ENCODE data around the gene KIF17. TPM values are rescaled to one million over a fixed set of nuclear protein-coding genes. Genes with fewer than 3 reads are reported as not detected.

The KIF17 gene
- total RNA-seq, 1 experiment from 2014 or later: 5.1 TPM

GRCh38 chr1:20645414-20645813 is 72.4 kb downstream of the KIF17 start:
- Histone ChIP-seq H3K14ac (ENCODE audit: insufficient read depth, low read length) (no peak overlapping the region), H3K4me2 (ENCODE audit: insufficient read depth, insufficient read length, low read length) (no peak overlapping the region), H2BK15ac (ENCODE audit: low read depth, low read length) (no peak overlapping the region), H2BK120ac (ENCODE audit: low read depth, low read length, poor library complexity, severe bottlenecking) (no peak overlapping the region), H2AK5ac (ENCODE audit: insufficient read length, low read length) (no peak overlapping the region), H2BK20ac (ENCODE audit: low read depth, low read length, poor library complexity, severe bottlenecking) (no peak overlapping the region), H2BK12ac (ENCODE audit: insufficient read length, low read depth, low read length) (no peak overlapping the region), H3K79me2 (ENCODE audit: insufficient read depth, low read length) (no peaks in the 10 kb centered on the region), H3K23ac (ENCODE audit: insufficient read length, low read depth, low read length) (no peak overlapping the region), H2BK5ac (ENCODE audit: insufficient read length, low read length) (no peak overlapping the region), H4K8ac (replicated peaks; ENCODE audit: insufficient read length, low read depth, low read length) (no peak overlapping the region), H3K79me1 (ENCODE audit: insufficient read depth, low read depth, low read length, poor library complexity, severe bottlenecking) (no peaks in the 10 kb centered on the region), H2AFZ (ENCODE audit: low read length) (no peak overlapping the region), H4K91ac (ENCODE audit: insufficient read length, low read depth, low read length) (no peak overlapping the region), H3K9me3 (ENCODE audit: control insufficient read depth, low read depth, low read length) (no peaks in the 10 kb centered on the region), H3K18ac (ENCODE audit: insufficient read length, low read depth, low read length) (no peak overlapping the region), H3K56ac (ENCODE audit: insufficient read length, low read depth, low read length) (no peak overlapping the region), H3K23me2 (ENCODE audit: insufficient read length, low read depth, low read length, poor library complexity, severe bottlenecking) (no peaks in the 10 kb centered on the region), H3K27ac (ENCODE audit: insufficient read length, low read depth, low read length) (no peak overlapping the region), H3T11ph (ENCODE audit: low read length) (no peak overlapping the region), H3K4ac (ENCODE audit: low read depth, low read length) (no peak overlapping the region), H3K27me3 (ENCODE audit: insufficient read depth, low read length) (no peaks in the 10 kb centered on the region), H4K5ac (ENCODE audit: insufficient read length, low read depth, low read length) (no peak overlapping the region), H3K4me1 (ENCODE audit: insufficient read depth, low read length) (no peaks in the 10 kb centered on the region), H3K9ac (ENCODE audit: extremely low read depth, insufficient read length, low read length) (no peak overlapping the region), H4K20me1 (ENCODE audit: control insufficient read depth, insufficient read depth, insufficient read length) (no peaks in the 10 kb centered on the region)
- no peaks in the 10 kb centered on the region; a peak in 1 of 5 replicates for H3K9me3 Mint-ChIP-seq
- no peak for DNase-seq
- WGBS (ENCODE audit: extremely low coverage, insufficient read length, low lambda C conversion rate): no CpG with 5 or more reads among the region's 14 CpGs
- H3K27me3 Mint-ChIP-seq (ENCODE audit: low read depth): no peaks in the 10 kb centered on the region; the same call in 1 of the 2 replicates
- TF ChIP-seq CTCF (conservative IDR thresholded peaks at IDR 0.05): no peak
- peaks cover under 1 to 20% (median 15%) of the 10 kb centered on the region in 3 experiments; a peak in 5 of 7 replicates for H3K36me3 Mint-ChIP-seq (ENCODE audit: insufficient read depth in 1 of 3, low read depth in 3 of 3)
- no peak overlapping the region for H3K4me3 Mint-ChIP-seq
- peaks cover 11 to 12% of the 10 kb centered on the region in 2 experiments for H3K4me1 Mint-ChIP-seq
- no peak overlapping the region; a peak in 1 of 7 replicates for H3K27ac Mint-ChIP-seq

Measured in H9 (cell line).